Keratinocyte (primary cell): ENCODE results near the gene AQP2. TPM values are rescaled to one million over a fixed set of nuclear protein-coding genes. Genes with fewer than 3 reads are reported as not detected.

Source experiments
- DNase-seq: peaks from one replicate; pipeline ENCODE4 v3.0.0-alpha.2; 2011; ENCODE audit warnings: low read depth, missing footprints, low spot score
- FAIRE-seq: peaks from 2 replicates; lab custom pipeline; 2011; peaks lifted over from hg19 to GRCh38; lab: Jason Lieb, UNC
- H2AFZ ChIP-seq: 2 replicates; pipeline ENCODE4 v1.6.0; 2012; ENCODE audit warnings: low read length, control low read depth, inconsistent platforms; ENCODE audit not compliant: control insufficient read depth
- H3K27ac ChIP-seq: 2 replicates; pipeline ENCODE4 v1.5.1; 2011; ENCODE audit warnings: low read length; ENCODE audit not compliant: control insufficient read depth, insufficient read depth
- H3K27me3 ChIP-seq: 3 replicates; pipeline ENCODE4 v1.6.0; 2011; ENCODE audit warnings: low read length; ENCODE audit not compliant: control insufficient read depth, insufficient read depth; ENCODE audit errors: extremely low read depth
- H3K36me3 ChIP-seq, 2 experiments: 2 replicates in 1 of 2; 3 replicates in 1 of 2; pipeline ENCODE4 v1.5.1; 2011; ENCODE audit warnings: low read length in 2 of 2, mild to moderate bottlenecking in 1 of 2; ENCODE audit not compliant: control insufficient read depth in 2 of 2, insufficient read depth in 2 of 2; ENCODE audit errors: extremely low read depth in 1 of 2
- H3K4me1 ChIP-seq: 3 replicates; pipeline ENCODE4 v1.5.1; 2011; ENCODE audit warnings: low read length; ENCODE audit not compliant: control insufficient read depth, insufficient read depth; ENCODE audit errors: extremely low read depth
- H3K4me2 ChIP-seq: 3 replicates; pipeline ENCODE4 v1.6.0; 2011; ENCODE audit warnings: low read depth, low read length; ENCODE audit not compliant: control insufficient read depth, insufficient read depth; ENCODE audit errors: extremely low read depth
- H3K4me3 ChIP-seq, 3 experiments: fragments of 200-600 bp in 1 of 3; sonication (generic) in 1 of 3; 2 replicates in 2 of 3; 3 replicates in 1 of 3; pipeline ENCODE4 v1.5.1; 2011 to 2016; ENCODE audit warnings: low read length in 3 of 3, mild to moderate bottlenecking in 3 of 3, control low read depth in 2 of 3, inconsistent platforms in 1 of 3, low read depth in 1 of 3, mixed read lengths in 1 of 3, mixed run types in 1 of 3, moderate library complexity in 1 of 3; ENCODE audit not compliant: control insufficient read depth in 2 of 3, insufficient read depth in 2 of 3; ENCODE audit errors: extremely low read depth in 1 of 3
- H3K79me2 ChIP-seq: 2 replicates; pipeline ENCODE4 v1.6.0; 2012; ENCODE audit warnings: low read length; ENCODE audit not compliant: control insufficient read depth, insufficient read depth
- H3K9ac ChIP-seq: 3 replicates; pipeline ENCODE4 v1.6.0; 2011; ENCODE audit warnings: low read length; ENCODE audit not compliant: control insufficient read depth, insufficient read depth; ENCODE audit errors: extremely low read depth
- H3K9me1 ChIP-seq: 3 replicates; pipeline ENCODE4 v1.6.0; 2011; ENCODE audit warnings: low read length; ENCODE audit not compliant: control insufficient read depth, insufficient read depth; ENCODE audit errors: extremely low read depth
- H3K9me3 ChIP-seq: 2 replicates; pipeline ENCODE4 v1.5.1; 2012; ENCODE audit warnings: low read depth, low read length; ENCODE audit not compliant: control insufficient read depth
- H4K20me1 ChIP-seq: 3 replicates; pipeline ENCODE4 v1.6.0; 2011; ENCODE audit warnings: low read length; ENCODE audit not compliant: control insufficient read depth, insufficient read depth; ENCODE audit errors: extremely low read depth
- CTCF ChIP-seq, 3 experiments: IDR thresholded peaks in 1 of 3; conservative IDR thresholded peaks in 1 of 3; optimal IDR thresholded peaks in 1 of 3; 2 replicates in 2 of 3; 3 replicates in 1 of 3; pipeline versions ENCODE3 to v1.5.1; 2011; ENCODE audit warnings: low read length in 3 of 3, mild to moderate bottlenecking in 3 of 3, moderate library complexity in 2 of 3, control low read depth in 1 of 3, inconsistent platforms in 1 of 3; ENCODE audit not compliant: insufficient read depth in 2 of 3; ENCODE audit errors: extremely low read depth in 1 of 3
- EZH2 ChIP-seq: IDR thresholded peaks from one replicate; pipeline ENCODE4 v1.6.1; 2012; ENCODE audit warnings: inconsistent platforms, mild to moderate bottlenecking, low read length, moderate library complexity
- dilution Hi-C: fragments of 300-500 bp; cut with MboI; formaldehyde crosslinking; loops from one replicate; pipeline ENCODE4 v1.7.0; 2020; ENCODE audit warnings: low sequenced_read_pairs; ENCODE audit not compliant: extremely low pct_ligation_motif_present
- polyA plus RNA-seq, 5 experiments: library from polyadenylated mRNA; depleted of rRNA in 3 of 5; stranded (reverse) in 3 of 5; stranded (forward) in 1 of 5; unstranded in 1 of 5; fragments of >200 nt; gene quantifications; 1 replicate in 1 of 5; 2 replicates in 3 of 5; 3 replicates in 1 of 5; pipeline versions ENCODE4 v1.2.1 to v1.2.3, GENCODE V29; 2011 to 2012; ENCODE audit warnings: missing spikeins in 2 of 5, low read depth in 1 of 5, low replicate concordance in 1 of 5

The AQP2 gene
- polyA plus RNA-seq, 1 donor (not counting 4 experiments of a cell fraction or from before 2014, with no cell fraction given), result not detected

GRCh38 chr12:49972641-49973360 is 22.3 kb downstream of the AQP2 start, which contains the start of gene AQP6:
Gene AQP6 (plus strand): TSS chr12:49972947. CDS start chr12:49973174, 227 bp downstream.
- TF ChIP-seq EZH2 (no peak), CTCF (optimal IDR thresholded peaks at IDR 0.05 in 1 of 3, IDR thresholded peaks at IDR 0.05 in 1 of 3, conservative IDR thresholded peaks at IDR 0.05 in 1 of 3; ENCODE audit: extremely low read depth in 1 of 3, insufficient read depth in 2 of 3, low read length in 3 of 3) (no peak)
- Histone ChIP-seq H3K4me1 (peaks cover 14% of the 10 kb centered on the region), H2AFZ (no peak within 1 kb of the TSS), H3K4me2 (no peak within 1 kb of the TSS), H3K36me3 (no peaks in the 10 kb centered on the region), H3K9me1 (no peaks in the 10 kb centered on the region), H4K20me1 (no peaks in the 10 kb centered on the region), H3K27me3 (no peaks in the 10 kb centered on the region), H3K9ac (no peak within 1 kb of the TSS), H3K4me3 (no peak within 1 kb of the TSS), H3K9me3 (no peaks in the 10 kb centered on the region), H3K27ac (no peak within 1 kb of the TSS), H3K79me2 (no peaks in the 10 kb centered on the region)
- DNase-seq, result no peak
- dilution Hi-C loops, result no loop called here
- FAIRE-seq, result no peak

GRCh38 chr12:49973361-49973830 is 22.9 kb downstream of the AQP2 start:
- H3K9me1 ChIP-seq, result no peaks in the 10 kb centered on the region
- no peaks in the 10 kb centered on the region for H3K27me3 ChIP-seq
- no peak overlapping the region for H3K4me3 ChIP-seq
- H3K4me1 ChIP-seq, result peaks cover 12% of the 10 kb centered on the region
- no peak overlapping the region for H3K27ac ChIP-seq
- H3K4me2 ChIP-seq, result no peak overlapping the region
- H4K20me1 ChIP-seq, result no peaks in the 10 kb centered on the region
- no peak for TF ChIP-seq EZH2
- TF ChIP-seq CTCF (optimal IDR thresholded peaks at IDR 0.05 in 1 of 3, IDR thresholded peaks at IDR 0.05 in 1 of 3, conservative IDR thresholded peaks at IDR 0.05 in 1 of 3; ENCODE audit: extremely low read depth in 1 of 3, insufficient read depth in 2 of 3, low read length in 3 of 3), result no peak
- H2AFZ ChIP-seq, result no peak overlapping the region
- dilution Hi-C loops, result no loop called here
- H3K9me3 ChIP-seq, result no peaks in the 10 kb centered on the region
- H3K9ac ChIP-seq, result no peak overlapping the region
- no peak for FAIRE-seq
- H3K79me2 ChIP-seq, result no peaks in the 10 kb centered on the region
- no peaks in the 10 kb centered on the region for H3K36me3 ChIP-seq
- no peak for DNase-seq
